Uterus (tissue), 4 donors: Measurements from ENCODE around the gene ZNF682. TPM values are rescaled to one million over a fixed set of nuclear protein-coding genes. Genes with fewer than 3 reads are reported as not detected.
"Not testable (repeated sequence)": the region's sequence is repeated elsewhere in the genome, so short reads cannot be mapped to it uniquely, and the experiment has no call there.

Source experiments
- DNase-seq, 2 donors: peaks; one replicate each; pipeline ENCODE4 v3.0.0-alpha.2; 2019 to 2020
- H3K27ac ChIP-seq, 2 donors: fragments of 200-600 bp; sonication (generic); 1 replicate in 1 of 2; 2 replicates in 1 of 2; pipeline ENCODE4 v1.5.1; 2016 to 2018
- H3K27me3 ChIP-seq, 2 donors: fragments of 200-600 bp; sonication (generic); one replicate each; pipeline ENCODE4 v1.5.1; 2018 to 2019; ENCODE audit warnings: control low read depth in 1 of 2
- H3K36me3 ChIP-seq, 2 donors: fragments of 200-600 bp; sonication (generic); one replicate each; pipeline ENCODE4 v1.5.1; 2019; ENCODE audit warnings: control low read depth in 1 of 2
- H3K4me1 ChIP-seq, 2 donors: fragments of 200-600 bp; sonication (generic); one replicate each; pipeline ENCODE4 v1.5.1; 2018 to 2019; ENCODE audit warnings: control low read depth in 1 of 2
- H3K4me3 ChIP-seq, 2 donors: fragments of 200-600 bp; sonication (generic); 1 replicate in 1 of 2; 2 replicates in 1 of 2; pipeline ENCODE4 v1.5.1; 2018 to 2019; ENCODE audit warnings: mild to moderate bottlenecking in 1 of 2
- H3K9me3 ChIP-seq, 2 donors: fragments of 200-600 bp; sonication (generic); one replicate each; pipeline ENCODE4 v1.5.1; 2019; ENCODE audit warnings: control low read depth in 1 of 2
- POLR2A ChIP-seq, 2 donors: fragments of 450-650 bp; IDR thresholded peaks; one replicate each; pipeline ENCODE4 v1.6.1; 2016; ENCODE audit warnings: antibody characterized with exemption in 2 of 2, mild to moderate bottlenecking in 1 of 2, moderate library complexity in 1 of 2
- intact Hi-C: fragments of 100-400 bp; cut with DNase I; formaldehyde crosslinking; loops from one replicate; pipeline ENCODE4 v1.15.1; 2023; ENCODE audit warnings: low total_unique reads
- total RNA-seq, 4 donors: library from RNA; depleted of rRNA in 3 of 4; stranded (reverse); fragments of >200 nt in 3 of 4; gene quantifications; one replicate each; pipeline versions ENCODE4 v1.1.0 to v1.2.4, GENCODE V29; 2014 to 2023
- TF ChIP-seq, protein P1 (sequence below), 4 experiments: fragments of 200-600 bp in 2 of 4; fragments of 450-650 bp in 2 of 4; sonication (generic) in 2 of 4; IDR thresholded peaks; one replicate each; pipeline ENCODE4 v1.5.1; 2016 to 2019; ENCODE audit warnings: antibody characterized with exemption in 4 of 4, mild to moderate bottlenecking in 2 of 4, moderate library complexity in 1 of 4
- donor health status: DM: yes; HTN: yes; CAD: no.

Gene ZNF682
- 1 to 10 TPM; 1.3 to 6.8 (median 4.9) TPM for total RNA-seq

- no peaks in the 10 kb centered on the region for H3K4me1 ChIP-seq
- DNase-seq, result peak; percentile 94 to 96
- H3K27ac ChIP-seq, result peak within 1 kb of the TSS; percentile 35 to 60
- intact Hi-C loops, result no loop called here
- H3K27me3 ChIP-seq, result no peaks in the 10 kb centered on the region
- no peaks in the 10 kb centered on the region for H3K36me3 ChIP-seq
- H3K9me3 ChIP-seq, result no peaks in the 10 kb centered on the region
- H3K4me3 ChIP-seq, result peak within 1 kb of the TSS; percentile 62
- TF ChIP-seq POLR2A (IDR thresholded peaks at IDR 0.05), result peak in 1 of 2 donors; percentile 13
- TF ChIP-seq, protein P1, sequence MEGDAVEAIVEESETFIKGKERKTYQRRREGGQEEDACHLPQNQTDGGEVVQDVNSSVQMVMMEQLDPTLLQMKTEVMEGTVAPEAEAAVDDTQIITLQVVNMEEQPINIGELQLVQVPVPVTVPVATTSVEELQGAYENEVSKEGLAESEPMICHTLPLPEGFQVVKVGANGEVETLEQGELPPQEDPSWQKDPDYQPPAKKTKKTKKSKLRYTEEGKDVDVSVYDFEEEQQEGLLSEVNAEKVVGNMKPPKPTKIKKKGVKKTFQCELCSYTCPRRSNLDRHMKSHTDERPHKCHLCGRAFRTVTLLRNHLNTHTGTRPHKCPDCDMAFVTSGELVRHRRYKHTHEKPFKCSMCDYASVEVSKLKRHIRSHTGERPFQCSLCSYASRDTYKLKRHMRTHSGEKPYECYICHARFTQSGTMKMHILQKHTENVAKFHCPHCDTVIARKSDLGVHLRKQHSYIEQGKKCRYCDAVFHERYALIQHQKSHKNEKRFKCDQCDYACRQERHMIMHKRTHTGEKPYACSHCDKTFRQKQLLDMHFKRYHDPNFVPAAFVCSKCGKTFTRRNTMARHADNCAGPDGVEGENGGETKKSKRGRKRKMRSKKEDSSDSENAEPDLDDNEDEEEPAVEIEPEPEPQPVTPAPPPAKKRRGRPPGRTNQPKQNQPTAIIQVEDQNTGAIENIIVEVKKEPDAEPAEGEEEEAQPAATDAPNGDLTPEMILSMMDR (IDR thresholded peaks at IDR 0.05), result no peak
Measured at GRCh38 chr19:20039203-20039723, at the start of gene ZNF682. Gene ZNF682, minus strand, starts transcription at chr19:20039505. Its CDS starts 160 bp downstream, at chr19:20039345.

DNA sequence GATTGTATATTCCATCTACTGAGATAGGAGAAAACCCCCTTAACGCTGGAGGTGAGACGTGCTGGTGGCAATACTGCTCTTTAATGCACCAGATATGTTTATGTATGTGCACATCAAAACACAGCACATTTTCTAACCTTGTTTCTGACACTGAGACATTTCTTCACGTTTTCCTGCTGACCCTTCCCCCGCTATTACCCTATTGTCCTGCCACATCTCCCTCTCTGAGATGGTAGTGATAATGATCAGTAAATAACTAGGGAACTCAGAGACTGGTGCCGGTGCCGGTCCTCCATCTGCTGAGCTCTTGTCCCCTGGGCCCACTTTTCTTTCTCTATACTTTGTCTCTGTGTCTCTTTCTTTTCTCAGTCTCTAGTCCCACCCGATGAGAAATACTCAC is 43.6 kb upstream of the ZNF682 start:
- H3K4me3 ChIP-seq, H3K36me3 ChIP-seq, H3K27ac ChIP-seq, H3K27me3 ChIP-seq, H3K4me1 ChIP-seq, intact Hi-C loops, DNase-seq, H3K9me3 ChIP-seq: not testable (repeated sequence)

GRCh38 chr19:20082232-20082833 is 43.0 kb upstream of the ZNF682 start:
- H3K27ac ChIP-seq, H3K4me1 ChIP-seq, intact Hi-C loops, H3K9me3 ChIP-seq, H3K27me3 ChIP-seq, H3K36me3 ChIP-seq, H3K4me3 ChIP-seq, DNase-seq: not testable (repeated sequence)

DNA sequence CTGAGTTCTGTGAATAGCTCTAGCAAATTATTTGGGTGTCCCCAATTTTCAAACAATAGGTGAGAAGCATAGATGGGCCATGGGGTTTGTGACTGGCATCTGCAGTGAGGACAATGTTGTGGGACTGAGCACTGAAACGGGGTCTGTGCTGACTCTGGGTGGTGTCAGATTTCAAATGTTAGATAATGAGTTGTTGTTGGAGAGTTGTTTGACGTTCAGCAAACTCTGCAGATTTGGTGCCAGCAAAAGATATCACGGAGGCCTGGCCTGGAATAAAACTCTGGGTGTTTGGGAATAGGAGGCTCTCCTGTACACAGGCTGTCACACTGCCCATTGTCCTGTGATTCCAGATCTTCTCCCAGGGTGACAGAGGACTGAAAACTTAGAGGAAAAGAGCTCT is 41.4 kb upstream of the ZNF682 start:
- Histone ChIP-seq H3K27me3 (no peaks in the 10 kb centered on the region), H3K36me3 (no peaks in the 10 kb centered on the region), H3K9me3 (no peaks in the 10 kb centered on the region), H3K4me3 (no peak overlapping the region), H3K4me1 (no peaks in the 10 kb centered on the region), H3K27ac (no peak overlapping the region)
- TF ChIP-seq, protein P1 (IDR thresholded peaks at IDR 0.05), result no peak
- TF ChIP-seq POLR2A (IDR thresholded peaks at IDR 0.05), result no peak
- intact Hi-C loops, result no loop called here
- DNase-seq, result no peak

- TF ChIP-seq, protein P1 (IDR thresholded peaks at IDR 0.05), result no peak
- no peak for TF ChIP-seq POLR2A (IDR thresholded peaks at IDR 0.05)
- no peak overlapping the region for H3K4me3 ChIP-seq
- DNase-seq, result no peak
- H3K36me3 ChIP-seq, result no peaks in the 10 kb centered on the region
- H3K27ac ChIP-seq, result no peak overlapping the region
- no peaks in the 10 kb centered on the region for H3K9me3 ChIP-seq
- intact Hi-C loops, result no loop called here
- H3K27me3 ChIP-seq, result no peaks in the 10 kb centered on the region
- no peaks in the 10 kb centered on the region for H3K4me1 ChIP-seq
Measured at GRCh38 chr19:20079476-20079875, 40.2 kb upstream of the ZNF682 start.

GRCh38 chr19:20078581-20079031 is 39.3 kb upstream of the ZNF682 start:
- no peaks in the 10 kb centered on the region for H3K36me3 ChIP-seq
- no peaks in the 10 kb centered on the region for H3K4me1 ChIP-seq
- H3K4me3 ChIP-seq, result peak overlapping the region; percentile 47 to 51
- H3K9me3 ChIP-seq, result no peaks in the 10 kb centered on the region
- DNase-seq, result peak; percentile 22 to 39
- peak overlapping the region; percentile 52 to 54 for H3K27ac ChIP-seq
- H3K27me3 ChIP-seq, result no peaks in the 10 kb centered on the region
- intact Hi-C loops, result no loop called here
- TF ChIP-seq, protein P1 (IDR thresholded peaks at IDR 0.05), result no peak
- no peak for TF ChIP-seq POLR2A (IDR thresholded peaks at IDR 0.05)
